ENCODE results near the gene G0S2. TPM values are rescaled to one million over a fixed set of nuclear protein-coding genes. Genes with fewer than 3 reads are reported as not detected.

The G0S2 gene
- total and polyA plus RNA-seq, 2 of the 8 experiments (the other 6 are each of a cell fraction or from before 2014, with no cell fraction given), result 1.0 to 1.7 TPM

GRCh38 chr1:209704584-209704983 is 29.4 kb downstream of the G0S2 start, which contains the start of gene HSD11B1 (continued):
- TF ChIP-seq ATF2 (IDR thresholded peaks at IDR 0.05; ENCODE audit: low read length) (no peak), SIN3A (conservative IDR thresholded peaks at IDR 0.05 in 1 of 2, IDR thresholded peaks at IDR 0.05 in 1 of 2; ENCODE audit: low read depth in 1 of 2, low read length in 2 of 2) (no peak), GABPA (IDR thresholded peaks at IDR 0.05; ENCODE audit: borderline replicate concordance, insufficient read depth, low read length) (no peak), EZH2 (IDR thresholded peaks at IDR 0.05; ENCODE audit: low read depth, low read length, severe bottlenecking) (no peak), YY1 (IDR thresholded peaks at IDR 0.05; ENCODE audit: low read depth, low read length) (no peak), POU5F1 (IDR thresholded peaks at IDR 0.05; ENCODE audit: low read depth, low read length) (no peak)

Data from H1 (cell line).